ENCODE measurements around the gene DUSP22.

DUSP22 gene

DNA sequence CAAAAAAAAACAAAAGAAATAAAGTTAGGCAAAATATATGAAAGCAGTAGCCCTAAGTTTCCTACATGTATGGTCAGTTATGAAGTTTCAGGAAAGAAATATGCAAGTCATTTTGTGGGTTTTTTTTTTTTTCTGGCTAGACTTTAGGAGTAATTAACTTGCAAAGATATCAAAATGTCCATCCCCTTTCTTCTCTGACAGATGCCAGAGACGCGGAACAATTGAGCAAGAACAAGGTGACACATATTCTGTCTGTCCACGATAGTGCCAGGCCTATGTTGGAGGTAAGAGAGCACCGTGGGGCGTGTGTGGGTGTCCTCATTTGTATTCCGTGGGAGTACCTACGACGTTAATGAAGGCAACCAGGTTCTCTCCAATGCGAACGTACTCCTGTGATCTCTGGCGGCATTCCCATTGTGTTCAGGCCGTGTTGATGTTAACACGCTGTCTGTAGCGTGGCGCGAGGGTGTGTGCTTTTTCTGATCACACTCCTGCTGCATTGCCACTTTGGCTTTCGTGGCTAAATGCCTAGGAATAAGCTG lies 19.5 kb downstream of the DUSP22 start:
- no peak for DNase-seq

DNA sequence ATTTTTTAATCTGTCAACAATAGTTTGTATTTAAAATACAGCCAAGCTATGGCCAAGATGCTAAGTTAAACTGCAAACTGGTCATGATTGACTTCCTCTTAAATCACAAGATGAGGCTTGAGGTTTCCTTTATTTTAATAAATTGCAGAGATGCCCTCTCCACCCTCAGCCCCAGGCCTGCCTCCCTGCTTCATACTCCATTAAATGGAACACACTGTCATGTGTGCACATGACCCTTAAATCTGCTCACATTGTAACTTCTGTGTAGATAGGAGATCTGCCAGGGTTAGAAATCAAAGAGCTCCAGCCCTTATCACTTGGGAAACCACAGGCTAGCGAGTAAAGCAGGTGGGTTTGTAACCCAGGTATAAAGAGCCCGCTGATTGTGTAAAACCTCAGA lies 20.8 kb downstream of the DUSP22 start:
- no peak for DNase-seq

DNA sequence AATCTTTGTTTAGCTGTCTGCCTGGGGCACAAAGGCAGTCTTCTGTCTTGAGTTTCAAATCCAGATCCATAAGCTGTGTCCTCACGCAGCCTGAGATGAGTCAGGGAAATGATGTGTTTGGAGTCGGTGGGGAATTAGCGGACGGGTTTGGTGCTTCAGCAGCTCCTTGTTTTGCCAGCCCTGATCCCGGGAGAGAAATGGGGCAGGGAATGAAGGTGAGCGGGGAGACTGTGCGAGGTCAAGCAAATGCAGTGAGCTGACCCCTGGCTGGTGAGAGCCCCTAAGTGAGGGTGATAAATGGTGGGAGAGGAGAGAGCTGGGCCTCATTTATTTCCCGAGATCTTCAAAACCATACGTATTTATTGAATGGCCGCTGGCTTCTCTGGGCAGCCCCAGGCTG lies 21.6 kb downstream of the DUSP22 start:
- DNase-seq: no peak

DNA sequence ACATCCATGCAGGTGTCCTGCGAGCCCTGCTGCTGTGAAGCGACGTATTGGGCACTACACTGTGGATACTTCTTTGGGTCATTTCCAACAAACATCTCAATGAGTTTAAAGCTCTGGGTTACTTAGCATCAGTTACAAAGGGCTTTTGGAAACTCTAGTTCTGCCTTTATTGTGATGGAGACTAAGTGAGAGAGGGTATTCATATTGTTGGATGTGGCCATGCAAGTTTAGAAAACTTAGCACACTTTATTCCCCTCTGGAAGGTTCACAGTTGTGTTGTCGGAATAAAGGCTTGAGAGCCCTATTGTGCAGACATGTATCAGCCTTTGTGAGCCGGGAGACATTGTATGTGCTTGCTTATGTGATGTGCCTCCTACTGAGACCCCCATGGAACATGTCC lies 22.1 kb downstream of the DUSP22 start:
- DNase-seq: no peak

DNA sequence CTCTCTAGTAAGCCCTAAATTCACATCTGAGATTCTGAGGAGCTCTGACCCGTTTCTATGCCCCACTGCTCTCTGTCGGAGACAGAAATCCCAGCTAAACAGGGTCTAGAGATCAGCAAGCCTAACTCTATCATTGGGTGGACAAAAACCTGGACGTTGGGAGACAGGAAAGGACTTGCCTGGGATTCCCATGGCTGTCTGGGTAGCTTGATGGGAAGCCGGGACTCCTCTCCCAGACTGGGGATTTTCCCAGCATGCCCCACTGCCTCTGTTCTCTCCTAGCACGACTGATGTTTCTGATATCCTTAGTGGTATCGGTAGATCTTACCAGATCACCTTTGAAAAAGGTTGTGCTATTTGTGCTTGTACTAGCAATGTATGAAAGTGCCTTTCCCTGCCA lies 22.9 kb downstream of the DUSP22 start:
- no peak for DNase-seq

DNA sequence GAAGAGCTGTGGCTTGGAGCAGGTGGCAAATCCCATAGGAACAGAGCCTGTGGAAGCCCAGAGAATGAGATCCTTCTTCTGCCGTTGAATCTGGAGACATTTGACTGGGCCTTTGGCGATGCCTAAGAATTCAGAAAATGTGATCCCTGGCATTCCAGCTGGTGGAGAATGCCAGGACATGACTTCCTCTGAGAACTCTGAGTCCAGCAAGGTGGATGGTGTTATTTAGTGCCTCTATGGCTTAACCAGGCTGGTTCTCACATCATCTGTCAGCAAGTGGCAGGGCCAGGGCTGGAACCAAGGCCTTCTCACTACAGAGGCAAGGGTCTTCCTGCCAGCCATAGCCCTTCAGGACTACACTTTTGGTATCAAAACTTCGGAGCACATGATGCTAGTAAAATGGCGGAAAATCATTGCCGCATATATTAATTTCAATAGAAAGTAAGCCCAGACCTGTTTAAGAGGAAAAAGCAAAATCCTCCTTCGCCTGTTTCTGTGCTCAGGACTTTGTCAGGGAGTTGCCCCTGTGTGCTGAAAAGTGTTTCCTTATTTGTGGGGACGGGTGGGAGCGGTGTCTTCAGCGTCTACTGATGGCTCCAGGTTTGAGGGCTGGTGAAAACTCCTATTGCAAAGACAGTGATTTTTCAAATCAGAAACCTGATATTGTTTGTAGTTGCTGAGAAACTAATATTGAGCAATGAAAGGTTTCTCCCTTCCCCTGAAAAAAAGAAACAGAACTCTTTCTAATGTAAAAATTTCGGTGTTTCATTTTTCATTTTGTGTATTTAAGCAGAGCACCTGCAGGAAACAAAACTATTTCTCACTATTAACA lies 23.9 kb downstream of the DUSP22 start:
- no peak for DNase-seq

DNA sequence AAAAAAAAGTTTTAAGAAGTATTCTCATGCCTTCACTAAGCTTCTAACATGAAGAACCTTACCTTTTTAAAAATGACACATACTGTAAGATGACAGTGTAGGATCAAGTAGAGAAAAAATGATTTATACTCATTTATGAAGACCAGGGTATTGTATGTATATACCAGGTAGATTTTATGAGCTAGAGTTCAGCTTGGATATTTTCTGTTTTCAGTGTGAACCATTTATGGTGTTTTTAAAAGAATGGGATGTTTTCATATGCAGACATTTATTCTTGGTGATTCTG lies 24.4 kb downstream of the DUSP22 start:
- no peak for DNase-seq

DNA sequence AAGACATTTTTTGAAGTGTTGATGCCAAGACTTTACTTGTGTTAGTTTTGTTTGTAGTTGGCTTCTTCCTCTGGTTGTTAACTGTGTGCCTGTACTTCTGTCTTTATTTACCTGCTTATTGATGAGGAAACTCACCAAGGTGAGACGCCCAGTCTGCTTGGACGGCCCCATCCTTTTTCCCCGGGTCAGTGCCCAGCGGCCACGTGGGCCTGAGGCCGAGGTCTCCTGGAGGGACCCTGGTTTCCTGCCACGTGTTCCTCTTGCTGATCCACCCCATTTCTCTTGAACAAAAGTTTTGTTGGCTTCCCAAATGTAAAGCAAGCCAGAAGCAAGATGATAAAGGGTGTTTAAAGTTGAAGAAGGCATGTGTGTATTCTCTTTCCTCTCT lies 24.8 kb downstream of the DUSP22 start:
- DNase-seq: no peak

DNA sequence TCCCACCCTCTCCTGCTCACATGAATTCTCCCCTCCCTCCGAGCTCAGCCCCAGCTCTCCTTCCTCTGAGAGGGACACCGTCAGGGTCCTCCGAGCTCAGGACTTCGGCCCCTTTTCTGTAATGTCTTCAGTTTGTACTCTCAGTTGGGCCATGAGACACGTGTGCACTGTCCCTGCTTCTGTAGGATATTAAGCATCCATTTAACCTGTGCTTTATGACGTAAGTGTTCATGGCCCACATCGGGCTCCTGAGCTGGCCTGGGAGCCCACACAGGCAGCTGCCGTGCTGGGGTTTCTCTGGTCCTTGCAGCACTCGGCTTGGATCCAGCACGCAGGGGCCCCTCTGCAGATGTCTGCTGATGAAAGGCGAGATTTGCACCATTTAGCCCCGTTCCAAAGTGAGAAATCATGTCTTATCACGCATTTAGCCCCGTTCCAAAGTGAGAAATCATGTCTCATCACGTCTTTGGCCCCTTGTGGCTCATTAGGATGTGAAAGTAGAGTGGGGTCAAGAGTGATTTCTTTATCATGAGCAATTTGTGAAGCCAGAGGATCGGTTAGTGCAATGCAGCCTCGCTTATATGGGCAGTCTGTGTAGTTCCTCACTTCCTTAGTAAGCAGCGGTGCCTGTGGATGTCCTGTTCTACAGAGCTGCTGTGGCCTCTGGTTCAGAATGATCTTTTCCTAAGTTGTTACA lies 25.3 kb downstream of the DUSP22 start:
- DNase-seq: no peak

DNA sequence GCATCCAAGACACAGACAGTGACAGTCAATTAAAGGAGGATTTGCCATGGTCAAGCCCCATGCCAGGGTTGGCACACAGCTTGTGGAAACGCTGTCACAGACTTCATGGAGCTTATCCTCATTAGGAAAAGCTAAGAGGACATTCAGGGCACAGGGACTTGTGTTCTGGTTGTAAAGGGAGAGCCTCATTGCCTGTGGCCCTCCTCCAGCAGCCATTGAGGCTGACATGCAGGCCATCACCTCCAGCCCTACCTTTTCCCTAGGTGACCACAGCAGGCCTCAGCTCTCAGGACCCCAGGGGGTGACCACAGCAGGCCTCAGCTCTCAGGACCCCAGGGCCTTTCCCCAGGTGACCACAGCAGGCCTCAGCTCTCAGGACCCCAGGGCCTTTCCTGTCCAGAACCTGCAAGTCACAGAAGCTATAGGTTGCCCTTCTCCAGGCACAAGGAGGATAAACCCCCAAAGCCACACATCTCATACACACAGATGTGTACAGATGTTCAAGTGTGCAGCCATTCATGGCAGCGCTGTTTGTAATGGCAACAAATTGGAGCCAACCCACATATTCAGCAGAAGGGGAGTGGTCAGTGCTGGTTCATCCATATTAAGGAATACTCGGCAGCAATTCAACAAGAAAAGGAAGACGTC lies 26.1 kb downstream of the DUSP22 start:
- DNase-seq: no peak

DNA sequence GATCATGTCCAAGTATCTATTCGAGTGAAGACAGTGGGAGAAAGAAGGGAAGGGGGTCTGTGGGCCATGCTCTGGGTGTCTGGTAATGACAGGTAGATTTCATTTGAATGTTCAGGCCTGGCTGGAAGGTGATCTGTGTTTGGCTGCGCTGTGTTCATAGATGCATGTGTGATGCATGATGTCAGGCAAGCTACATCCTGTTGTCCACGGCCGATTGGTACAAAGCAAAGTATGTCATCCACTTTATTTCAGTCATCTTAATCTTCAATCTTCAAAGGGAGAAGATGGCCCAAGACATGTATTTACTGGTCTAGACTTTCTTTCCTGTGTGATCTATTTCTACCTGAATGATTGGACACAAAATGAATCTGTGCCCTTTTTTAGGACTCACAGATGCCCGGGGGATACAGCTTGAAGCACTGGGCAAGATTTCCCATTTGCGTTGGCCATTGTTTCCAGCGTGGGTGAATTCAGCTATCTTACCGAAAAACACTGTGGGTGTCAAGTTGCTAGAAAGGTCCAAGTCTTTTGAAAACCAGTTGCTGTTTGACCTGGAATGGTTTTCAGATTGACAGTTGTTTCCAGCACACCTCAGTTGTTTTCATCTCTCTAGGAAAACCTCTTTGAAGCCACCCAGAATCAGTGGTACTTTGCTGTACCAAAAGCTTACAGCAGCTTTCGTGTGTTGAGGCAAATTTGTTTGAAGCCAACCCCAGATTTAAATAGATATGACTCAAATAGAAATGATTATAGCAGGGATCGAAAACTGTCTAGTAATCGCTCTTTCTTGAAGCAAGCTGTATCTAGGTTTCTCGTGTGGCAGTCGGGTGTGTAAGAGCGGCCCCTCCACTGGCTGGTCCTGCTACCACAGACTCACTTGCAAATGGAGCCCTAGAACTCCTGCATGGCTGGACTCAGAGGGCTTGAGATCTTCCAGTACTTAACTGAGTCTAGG lies 27.2 kb downstream of the DUSP22 start:
- no peak for DNase-seq

DNA sequence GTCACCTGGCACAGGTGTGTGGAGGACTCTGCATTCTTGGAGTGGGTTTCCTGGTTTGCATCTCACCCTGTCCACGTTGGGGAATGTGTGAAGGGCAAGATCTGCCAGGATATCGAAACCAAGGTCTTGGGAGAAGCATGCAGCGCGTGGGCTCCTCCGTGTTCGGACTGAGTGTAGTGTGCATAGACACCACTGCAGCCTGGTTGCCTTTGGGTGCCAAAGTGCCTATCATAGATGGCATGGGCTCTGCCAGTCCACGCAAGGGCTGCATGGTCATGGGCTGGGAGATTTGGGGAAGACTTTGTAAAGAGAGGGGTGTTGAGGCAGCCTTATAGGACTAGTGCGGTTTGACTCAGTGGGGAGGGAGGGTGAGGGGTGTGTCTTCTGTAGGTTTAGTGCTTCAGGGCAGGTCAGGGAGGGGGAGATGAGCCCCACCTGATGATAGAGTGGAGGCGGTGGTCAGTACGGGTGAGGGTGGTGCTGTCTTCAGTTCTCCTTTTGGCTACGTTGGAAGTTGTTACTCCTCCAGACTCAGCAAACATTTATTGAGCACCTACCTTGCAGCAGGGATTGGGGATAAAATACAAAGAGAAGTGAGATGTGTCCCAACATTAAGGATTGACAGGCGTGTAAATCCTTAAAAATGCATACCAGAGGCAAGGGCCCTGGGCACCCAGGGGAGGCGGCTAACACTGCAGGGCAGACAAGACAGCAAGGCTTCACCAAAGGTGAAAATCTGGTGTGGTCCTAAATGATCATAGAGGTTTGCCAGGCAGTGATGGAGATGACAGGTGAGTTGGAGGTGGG lies 28.3 kb downstream of the DUSP22 start:
- DNase-seq: no peak

DNA sequence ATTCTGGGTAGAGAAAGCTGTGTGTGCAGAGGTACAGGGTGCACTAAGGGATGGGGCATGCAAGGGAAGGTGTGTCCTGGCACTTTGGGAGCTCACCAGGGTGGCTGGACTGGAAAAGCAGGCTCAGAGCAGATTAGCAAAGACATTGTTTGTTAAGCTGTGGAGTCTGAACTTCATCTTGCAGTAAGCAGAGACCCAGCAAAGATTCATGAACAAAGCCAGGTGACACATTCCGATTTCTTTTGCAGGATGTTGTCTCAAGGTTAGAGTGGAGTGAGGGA lies 28.8 kb downstream of the DUSP22 start:
- DNase-seq: no peak

DNA sequence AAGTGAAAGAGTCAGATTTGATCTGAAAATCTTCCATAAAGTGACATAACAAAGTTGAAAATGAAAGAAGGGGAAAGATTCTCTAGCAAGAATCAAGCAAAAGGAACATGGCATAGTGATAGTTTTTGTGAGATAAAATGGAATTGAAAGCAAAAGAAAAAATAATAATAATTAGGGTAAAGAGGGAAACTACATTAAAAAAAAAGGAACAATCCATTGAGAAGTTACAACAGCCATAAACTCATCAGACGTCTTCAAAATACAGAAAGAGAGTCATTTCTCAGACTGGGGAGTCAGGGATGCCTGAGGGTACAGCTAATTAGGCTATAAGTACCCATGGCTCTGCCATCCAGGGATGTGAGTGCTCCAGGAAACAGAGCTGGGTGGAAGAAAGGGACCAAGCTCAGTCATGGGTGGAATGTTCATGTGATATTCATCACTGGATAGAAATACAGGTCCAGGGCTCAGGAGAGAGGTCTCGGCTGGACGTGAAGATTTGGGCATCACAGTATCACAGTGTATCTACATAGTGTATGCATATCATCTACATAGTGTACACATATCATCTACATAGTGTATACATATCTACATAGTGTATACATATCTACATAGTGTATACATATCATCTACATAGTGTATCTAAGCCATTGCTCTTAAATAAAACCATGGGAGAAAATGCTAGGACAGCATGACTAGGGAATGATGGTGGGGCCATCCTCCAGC lies 29.4 kb downstream of the DUSP22 start:
- DNase-seq: no peak

DNA sequence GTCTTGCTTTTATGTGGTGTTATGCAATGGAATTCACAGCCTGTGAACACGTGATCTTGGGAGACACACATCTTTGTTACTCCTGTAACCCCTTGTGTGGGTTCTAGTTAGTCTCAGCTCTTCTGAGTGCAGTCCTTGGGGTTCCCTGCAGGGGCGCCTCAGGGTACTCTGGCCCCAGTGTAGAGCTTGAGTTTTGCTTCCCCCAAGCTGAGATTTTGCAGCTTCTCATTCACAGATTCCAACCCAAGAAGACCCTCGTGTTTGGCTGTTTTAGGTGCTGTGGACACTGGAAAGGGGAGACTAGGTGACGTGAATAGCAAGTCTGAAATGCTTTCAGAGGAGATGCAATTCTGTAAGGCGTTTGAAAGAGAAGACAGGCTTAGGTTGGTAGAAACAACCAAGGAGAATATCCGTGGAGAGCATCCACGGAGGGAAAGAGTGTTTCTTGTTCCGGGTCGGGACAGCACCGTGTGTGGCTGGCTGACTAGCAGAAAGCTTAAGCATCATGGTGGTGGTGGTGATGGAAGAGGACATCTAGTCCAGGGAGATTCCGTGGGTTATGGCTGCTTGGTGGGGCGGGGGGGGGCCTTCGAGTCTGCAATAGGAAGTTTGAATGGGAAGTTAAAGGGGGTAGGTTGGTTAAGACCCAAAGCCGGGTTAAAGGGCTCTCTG lies 30.1 kb downstream of the DUSP22 start:
- no peak for DNase-seq

DNA sequence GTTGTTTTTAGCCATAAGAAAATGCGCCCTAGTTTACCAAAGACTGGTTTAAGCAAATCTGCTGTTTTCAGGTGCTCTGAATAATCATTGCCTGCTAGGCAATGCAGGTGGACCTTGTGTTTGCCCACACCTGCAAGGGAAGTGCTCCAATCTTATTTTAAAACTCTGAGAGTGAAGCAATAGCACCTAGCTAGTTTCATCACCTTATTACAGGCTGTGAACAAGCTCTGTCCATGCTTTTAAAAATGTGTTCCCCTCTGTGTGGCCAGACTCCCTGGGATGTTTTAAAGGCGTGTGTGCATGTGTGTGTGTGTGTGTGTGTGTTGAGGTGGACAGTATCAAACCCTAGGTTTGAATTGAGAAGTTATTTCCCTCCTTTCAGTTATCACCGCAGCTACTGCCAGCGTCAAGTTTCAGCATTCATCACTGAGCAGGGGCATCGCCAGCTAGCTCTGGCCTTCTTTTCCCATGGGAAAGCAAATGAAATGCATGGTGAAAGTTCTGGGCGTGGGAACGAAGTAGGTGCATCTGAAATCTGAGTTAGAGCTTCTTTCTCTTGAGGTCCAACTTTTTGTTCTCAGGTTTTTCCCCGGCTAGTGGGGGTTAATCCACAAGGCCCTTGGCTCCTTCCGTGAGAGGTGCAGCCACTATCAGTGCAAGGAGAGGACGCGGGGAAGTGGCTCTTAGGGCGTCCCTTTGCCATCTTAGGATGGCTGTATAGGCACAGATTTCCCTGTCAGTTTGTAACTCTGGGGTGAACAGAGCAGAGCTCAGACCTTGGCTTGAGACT lies 30.8 kb downstream of the DUSP22 start:
- no peak for DNase-seq

DNA sequence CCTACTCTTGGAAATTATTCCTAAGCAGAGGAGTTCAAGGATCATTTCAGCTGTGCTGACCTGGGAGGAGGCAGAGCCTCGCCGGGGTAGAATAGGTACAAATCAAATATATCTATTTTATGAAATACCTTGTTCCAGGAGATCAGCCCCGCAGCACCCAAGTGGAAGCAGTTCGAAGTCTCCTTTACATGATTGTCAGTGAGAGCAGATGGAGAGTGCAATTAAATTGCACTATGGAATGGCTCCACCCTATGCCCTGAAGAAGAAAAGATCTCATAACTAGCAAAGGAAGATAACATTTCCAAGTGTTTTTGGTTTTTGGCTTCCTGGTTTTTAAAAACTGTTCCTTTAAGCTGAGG lies 31.4 kb downstream of the DUSP22 start:
- no peak for DNase-seq

DNA sequence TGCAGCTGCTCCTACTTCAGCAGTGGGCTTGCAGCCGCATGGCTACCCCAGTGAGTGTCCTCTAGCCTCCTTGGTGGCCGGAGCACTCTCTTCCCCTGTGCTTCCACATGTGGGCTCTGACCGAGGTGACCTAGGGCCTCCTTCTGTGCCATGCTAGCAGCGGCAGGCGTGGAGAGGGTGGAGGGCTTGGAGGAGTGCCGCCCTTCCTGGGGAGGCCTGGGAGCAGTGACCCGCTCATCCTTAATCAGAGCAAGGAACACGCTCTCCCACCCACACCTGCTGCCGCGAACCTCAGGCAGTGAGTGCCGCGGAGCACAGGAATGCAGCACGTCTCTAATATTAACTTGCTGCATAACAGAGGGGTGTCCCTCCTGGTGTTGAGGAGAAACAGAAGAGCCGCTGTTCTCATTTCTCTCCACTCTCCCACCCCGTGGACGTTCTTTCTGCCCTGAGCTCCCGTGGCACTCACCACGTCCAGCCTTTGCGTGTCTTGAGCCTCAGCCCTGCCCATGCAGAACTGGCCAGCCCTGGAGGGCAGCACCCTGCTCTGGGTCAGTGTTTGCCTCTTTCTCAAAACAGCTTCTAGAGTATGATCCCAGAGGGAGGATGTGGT lies 31.9 kb downstream of the DUSP22 start:
- no peak for DNase-seq

DNA sequence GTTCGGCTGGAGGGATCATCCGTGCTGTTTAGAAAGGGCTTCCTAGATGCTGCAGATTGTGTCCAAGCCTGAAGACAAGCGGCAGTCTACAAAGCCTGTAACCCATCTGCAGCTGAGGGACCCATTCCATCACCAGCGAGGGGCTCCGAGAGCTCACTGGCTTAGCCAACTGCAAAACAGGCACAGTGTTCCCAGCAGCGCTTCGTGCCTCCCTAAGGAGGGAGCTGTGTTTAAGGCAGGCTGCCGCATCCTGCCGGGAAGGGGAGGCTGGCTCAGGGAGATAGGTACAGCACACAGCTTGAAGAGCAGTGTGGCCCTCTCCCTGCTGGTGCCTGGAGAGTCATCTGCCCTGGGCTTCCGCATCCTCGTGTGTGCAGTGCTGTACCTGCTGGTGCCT lies 32.4 kb downstream of the DUSP22 start:
- DNase-seq: no peak

All from stimulated activated CD4-positive, alpha-beta T cell treated with anti-CD3 and anti-CD28 coated beads, Interleukin-2, amount 100 ng/mL, for 48 hours (primary cell).